Mesendoderm (in vitro differentiated cells): ENCODE results near the gene APOBEC4.
A peak's percentile ranks its signal among the peaks of the same experiment; 100 is the strongest.
"Not testable (repeated sequence)": the region's sequence is repeated elsewhere in the genome, so short reads cannot be mapped to it uniquely, and the experiment has no call there.

Experiments used
- DNase-seq: peaks from one replicate; pipeline ENCODE4 v3.0.0; 2013
- H2AK5ac ChIP-seq: 2 replicates; pipeline ENCODE4 v1.6.1; 2013; ENCODE audit warnings: low read length, inconsistent platforms
- H2BK120ac ChIP-seq: 2 replicates; pipeline ENCODE4 v1.6.1; 2013; ENCODE audit warnings: low read depth, mild to moderate bottlenecking, low read length, moderate library complexity, mixed read lengths
- H2BK15ac ChIP-seq: replicated peaks from 2 replicates; pipeline ENCODE4 v1.6.1; 2013; ENCODE audit warnings: low read depth, mild to moderate bottlenecking, moderate library complexity
- H2BK5ac ChIP-seq: 2 replicates; pipeline ENCODE4 v1.6.1; 2013; ENCODE audit warnings: low read length, inconsistent platforms
- H3K18ac ChIP-seq: 2 replicates; pipeline ENCODE4 v1.6.1; 2013; ENCODE audit warnings: mild to moderate bottlenecking, low read length, mixed read lengths
- H3K23ac ChIP-seq: one replicate; pipeline ENCODE4 v1.6.1; 2013; ENCODE audit warnings: low read length
- H3K27ac ChIP-seq: 2 replicates; pipeline ENCODE4 v1.5.1; 2013; ENCODE audit warnings: low read depth, mild to moderate bottlenecking, inconsistent platforms, low read length, moderate library complexity
- H3K27me3 ChIP-seq: 2 replicates; pipeline ENCODE4 v1.6.1; 2013; ENCODE audit warnings: low read length, control low read depth, mild to moderate bottlenecking, inconsistent platforms; ENCODE audit not compliant: insufficient read depth, poor library complexity
- H3K36me3 ChIP-seq: 2 replicates; pipeline ENCODE4 v1.6.1; 2013; ENCODE audit warnings: low read length, inconsistent platforms; ENCODE audit not compliant: control insufficient read depth, insufficient read depth
- H3K4ac ChIP-seq: one replicate; pipeline ENCODE4 v1.6.1; 2013; ENCODE audit warnings: low read depth, mild to moderate bottlenecking, low read length, moderate library complexity
- H3K4me1 ChIP-seq: 2 replicates; pipeline ENCODE4 v1.6.1; 2013; ENCODE audit warnings: low read depth, low read length, inconsistent platforms; ENCODE audit not compliant: control insufficient read depth
- H3K4me2 ChIP-seq: 2 replicates; pipeline ENCODE4 v1.6.1; 2013; ENCODE audit warnings: low read length
- H3K4me3 ChIP-seq: 2 replicates; pipeline ENCODE4 v1.5.1; 2013; ENCODE audit warnings: mild to moderate bottlenecking, low read length
- H3K56ac ChIP-seq: one replicate; pipeline ENCODE4 v1.6.1; 2013; ENCODE audit warnings: low read length
- H3K79me1 ChIP-seq: 2 replicates; pipeline ENCODE4 v1.6.1; 2013; ENCODE audit warnings: low read length, inconsistent platforms
- H3K79me2 ChIP-seq: 2 replicates; pipeline ENCODE4 v1.6.1; 2013; ENCODE audit warnings: mild to moderate bottlenecking, low read length; ENCODE audit not compliant: control insufficient read depth, insufficient read depth
- H3K9ac ChIP-seq: 2 replicates; pipeline ENCODE4 v1.6.1; 2013; ENCODE audit warnings: low read length, inconsistent platforms
- H4K5ac ChIP-seq: one replicate; pipeline ENCODE4 v1.6.1; 2013; ENCODE audit warnings: low read length
- H4K8ac ChIP-seq: one replicate; pipeline ENCODE4 v1.6.1; 2013; ENCODE audit warnings: low read depth, mild to moderate bottlenecking, control low read depth, low read length, moderate library complexity
- WGBS: extraction: QIAGEN DNeasy Blood & Tissue Kit; methylation state at CpG from one replicate; pipeline ENCODE4 v1.1.7; 2013; ENCODE audit warnings: low lambda C conversion rate, missing lambda C conversion rate; ENCODE audit not compliant: insufficient coverage; ENCODE audit errors: extremely low coverage; 5-methylcytosine and 5-hydroxymethylcytosine counted together

APOBEC4 gene

DNA sequence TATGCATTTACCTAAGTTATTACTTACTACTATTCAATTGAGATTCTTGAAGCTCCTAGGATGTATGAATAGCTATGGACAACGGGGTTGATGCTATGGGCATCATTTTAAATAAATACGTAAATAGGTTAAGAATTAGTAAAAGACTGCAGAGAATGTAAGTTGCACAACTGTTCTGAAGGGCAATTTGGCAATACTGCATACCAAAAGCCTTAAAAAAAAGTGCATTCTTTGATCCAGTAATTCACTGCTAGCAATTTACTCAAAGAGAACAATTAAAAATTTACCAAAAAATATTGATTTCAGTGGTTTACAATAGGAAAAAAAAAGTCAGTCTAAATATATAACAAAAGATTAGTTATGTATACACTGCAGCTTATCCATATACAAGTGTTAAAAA is 21.0 kb downstream of the APOBEC4 start:
- Histone ChIP-seq H2BK15ac (no peak overlapping the region), H3K9ac (no peak overlapping the region), H3K36me3 (peaks cover 6% of the 10 kb centered on the region), H3K23ac (no peak overlapping the region), H3K4me2 (no peak overlapping the region), H3K56ac (no peak overlapping the region), H2BK5ac (no peak overlapping the region), H3K18ac (no peak overlapping the region), H2BK120ac (no peak overlapping the region), H3K79me2 (peaks cover 8% of the 10 kb centered on the region), H2AK5ac (no peak overlapping the region), H3K27ac (no peak overlapping the region), H4K8ac (no peak overlapping the region), H3K4ac (no peak overlapping the region), H3K4me1 (no peaks in the 10 kb centered on the region), H3K79me1 (peaks cover 4% of the 10 kb centered on the region), H3K4me3 (no peak overlapping the region), H4K5ac (no peak overlapping the region), H3K27me3 (peaks cover 2% of the 10 kb centered on the region)
- WGBS: no CpG with 5 or more reads among the region's 2 CpGs
- no peak for DNase-seq

DNA sequence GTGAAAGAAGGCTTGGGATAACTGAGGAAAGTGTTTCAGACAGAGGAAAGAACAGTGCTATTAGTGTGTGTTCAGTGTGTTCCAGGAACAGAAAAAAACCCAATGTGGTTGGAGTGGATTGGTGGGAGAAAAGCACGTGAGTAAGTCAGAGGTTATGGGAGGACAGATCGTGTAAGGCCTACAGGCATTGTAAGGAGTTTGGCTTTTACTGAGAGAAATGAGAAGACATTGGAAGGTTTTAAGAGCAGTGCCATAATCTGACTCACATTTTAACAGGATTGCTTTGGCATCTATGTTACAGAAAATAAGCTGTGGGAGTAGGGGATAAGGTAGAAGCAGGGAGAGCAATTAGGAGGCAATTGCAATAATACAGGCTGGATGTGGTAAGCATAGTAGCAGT is 22.4 kb downstream of the APOBEC4 start:
- no peaks in the 10 kb centered on the region for H3K4me1 ChIP-seq
- no peak for DNase-seq
- no peak overlapping the region for H3K23ac ChIP-seq
- no peak overlapping the region for H2BK5ac ChIP-seq
- no peak overlapping the region for H2AK5ac ChIP-seq
- H3K9ac ChIP-seq: no peak overlapping the region
- no peak overlapping the region for H3K4me2 ChIP-seq
- H3K56ac ChIP-seq: no peak overlapping the region
- no peak overlapping the region for H3K18ac ChIP-seq
- H4K5ac ChIP-seq: no peak overlapping the region
- H3K4me3 ChIP-seq: no peak overlapping the region
- H3K79me2 ChIP-seq: peaks cover 8% of the 10 kb centered on the region
- H3K36me3 ChIP-seq: peaks cover 6% of the 10 kb centered on the region
- H2BK120ac ChIP-seq: no peak overlapping the region
- no CpG with 5 or more reads among the region's 2 CpGs for WGBS
- no peaks in the 10 kb centered on the region for H3K27me3 ChIP-seq
- H3K4ac ChIP-seq: no peak overlapping the region
- no peak overlapping the region for H4K8ac ChIP-seq
- peaks cover 4% of the 10 kb centered on the region for H3K79me1 ChIP-seq
- H2BK15ac ChIP-seq: no peak overlapping the region
- H3K27ac ChIP-seq: no peak overlapping the region

DNA sequence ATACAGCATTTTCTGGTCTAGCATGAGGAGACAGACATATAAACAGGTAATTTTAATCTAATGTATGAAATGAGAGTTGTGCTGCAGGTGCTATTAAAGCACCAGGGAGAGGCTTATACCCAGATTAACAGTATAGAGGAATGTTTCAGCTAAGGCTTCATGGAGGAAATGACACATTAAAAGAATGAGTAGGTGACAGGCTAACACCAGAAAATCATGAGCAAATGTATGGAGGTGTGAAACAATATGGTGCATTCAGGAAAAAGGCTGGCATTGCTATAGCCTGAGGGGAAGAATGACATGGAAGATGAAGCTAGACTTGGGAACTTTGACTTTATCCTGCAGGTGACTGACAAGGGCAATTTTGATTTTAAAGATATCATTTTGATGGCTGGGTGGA is 24.6 kb downstream of the APOBEC4 start:
- Histone ChIP-seq H3K4me2 (no peak overlapping the region), H4K8ac (no peak overlapping the region), H3K18ac (no peak overlapping the region), H3K4me1 (no peaks in the 10 kb centered on the region), H3K36me3 (peaks cover 6% of the 10 kb centered on the region), H3K9ac (no peak overlapping the region), H3K79me2 (peaks cover 3% of the 10 kb centered on the region), H3K79me1 (peaks cover 4% of the 10 kb centered on the region), H2BK120ac (no peak overlapping the region), H3K4ac (no peak overlapping the region), H3K56ac (no peak overlapping the region), H3K4me3 (no peak overlapping the region), H2BK5ac (no peak overlapping the region), H2BK15ac (no peak overlapping the region), H3K23ac (no peak overlapping the region), H2AK5ac (no peak overlapping the region), H4K5ac (no peak overlapping the region), H3K27me3 (no peaks in the 10 kb centered on the region), H3K27ac (no peak overlapping the region)
- DNase-seq: no peak

DNA sequence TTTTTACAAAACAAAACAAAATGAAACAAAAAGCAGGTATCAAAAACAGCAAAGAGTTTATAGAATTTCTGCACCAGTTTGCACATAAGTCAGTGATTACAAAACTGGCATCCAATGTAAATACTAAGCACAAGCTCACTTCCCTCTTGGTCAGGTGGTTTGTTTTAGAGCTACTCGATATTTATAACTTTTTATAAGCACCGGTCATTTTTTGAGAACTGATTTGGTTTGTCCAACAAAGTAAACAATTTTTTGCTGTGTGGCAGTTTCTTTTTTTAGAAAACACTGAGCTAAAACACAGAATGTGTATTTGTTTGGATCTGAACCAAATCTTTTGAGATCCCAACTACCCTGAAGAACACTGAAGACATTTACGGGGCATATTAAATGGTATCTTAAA is 26.9 kb downstream of the APOBEC4 start:
- not testable (repeated sequence) for H3K23ac ChIP-seq, H3K79me2 ChIP-seq, H2BK15ac ChIP-seq, H3K4ac ChIP-seq, H3K9ac ChIP-seq, H4K5ac ChIP-seq, H3K4me2 ChIP-seq, H3K36me3 ChIP-seq, H2BK5ac ChIP-seq, H2BK120ac ChIP-seq, H3K4me3 ChIP-seq, H2AK5ac ChIP-seq, DNase-seq, H4K8ac ChIP-seq, H3K4me1 ChIP-seq, H3K27ac ChIP-seq, H3K79me1 ChIP-seq, H3K27me3 ChIP-seq, H3K56ac ChIP-seq, H3K18ac ChIP-seq
- WGBS: no CpG with 5 or more reads among the region's 3 CpGs

DNA sequence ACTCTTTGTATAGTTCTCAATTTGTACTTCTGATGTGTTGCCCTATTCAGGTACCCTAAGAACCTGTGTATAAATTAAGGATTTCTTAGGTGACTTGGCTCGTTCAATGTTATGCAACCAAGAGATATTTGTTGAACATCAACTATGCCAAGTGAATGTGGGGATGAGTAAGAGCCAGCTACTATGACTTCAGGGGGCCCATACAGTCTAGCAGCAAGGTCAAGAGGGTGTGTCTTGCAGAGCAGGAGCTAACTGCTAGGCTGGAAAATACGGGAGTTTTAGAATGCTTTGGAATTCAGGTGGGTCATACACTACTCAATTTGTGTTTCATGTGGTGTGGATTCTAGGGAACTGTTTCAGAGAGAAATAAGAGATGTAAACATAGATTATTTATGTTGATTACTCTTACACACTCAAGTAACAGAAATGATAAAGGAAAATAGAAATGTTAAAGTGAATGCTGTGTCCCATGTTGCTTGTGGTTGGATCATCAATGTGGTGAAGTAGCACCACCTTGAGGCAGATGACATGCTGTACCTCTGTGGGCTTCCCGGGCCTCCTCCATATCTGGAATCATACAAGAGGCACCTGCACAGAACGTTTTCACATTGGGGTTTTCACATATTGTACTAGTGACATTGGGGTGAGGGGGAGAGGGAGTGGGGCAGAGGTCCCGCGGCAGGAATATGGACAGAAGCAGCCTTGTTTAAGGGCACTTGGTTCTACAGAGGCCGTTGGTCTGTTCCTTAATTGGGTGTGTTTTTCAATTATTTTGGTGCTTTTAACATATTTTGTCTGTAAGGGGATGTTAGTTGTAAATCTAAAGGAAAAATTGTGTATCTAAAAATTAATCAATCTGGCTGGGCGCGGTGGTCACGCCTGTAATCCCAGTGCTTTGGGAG is 30.0 kb downstream of the APOBEC4 start:
- Histone ChIP-seq H3K79me2 (no peaks in the 10 kb centered on the region), H3K27ac (no peak overlapping the region)
- DNase-seq: peak; percentile 76

DNA sequence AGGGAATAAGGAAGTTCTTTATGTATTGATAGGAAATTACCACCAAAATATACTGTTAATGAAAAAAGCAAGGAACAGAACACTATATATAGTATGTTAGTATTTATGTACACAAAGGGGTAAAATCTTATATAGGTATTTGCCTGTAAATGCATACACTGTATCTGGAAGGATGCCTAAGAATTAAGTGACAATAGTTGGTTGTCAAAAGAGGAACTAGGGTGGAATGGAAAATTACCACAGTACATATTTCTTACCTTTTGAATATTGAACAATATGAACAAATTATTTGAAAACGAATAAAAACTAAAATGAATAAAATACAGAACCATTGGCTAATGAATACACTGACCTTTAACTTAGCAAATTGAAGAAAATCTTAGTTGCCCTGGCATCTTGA is 31.1 kb downstream of the APOBEC4 start:
- H2BK120ac ChIP-seq: no peak overlapping the region
- no peak overlapping the region for H3K4me3 ChIP-seq
- no peak overlapping the region for H2BK5ac ChIP-seq
- H4K5ac ChIP-seq: no peak overlapping the region
- H3K23ac ChIP-seq: no peak overlapping the region
- no peak overlapping the region for H3K18ac ChIP-seq
- H3K79me1 ChIP-seq: no peaks in the 10 kb centered on the region
- no peaks in the 10 kb centered on the region for H3K36me3 ChIP-seq
- H2BK15ac ChIP-seq: no peak overlapping the region
- H2AK5ac ChIP-seq: no peak overlapping the region
- H3K4me2 ChIP-seq: no peak overlapping the region
- DNase-seq: no peak
- WGBS: no CpG with 5 or more reads among the region's 1 CpG
- no peak overlapping the region for H3K56ac ChIP-seq
- H3K9ac ChIP-seq: no peak overlapping the region
- no peaks in the 10 kb centered on the region for H3K27me3 ChIP-seq
- H3K4ac ChIP-seq: no peak overlapping the region
- H4K8ac ChIP-seq: no peak overlapping the region
- no peak overlapping the region for H3K27ac ChIP-seq
- H3K79me2 ChIP-seq: no peaks in the 10 kb centered on the region
- H3K4me1 ChIP-seq: no peaks in the 10 kb centered on the region

More for the DNA sequence above, 30.0 kb downstream of the APOBEC4 start:
- no peak overlapping the region for H3K23ac ChIP-seq
- no peak overlapping the region for H2BK15ac ChIP-seq
- H2BK5ac ChIP-seq: no peak overlapping the region
- no peak overlapping the region for H3K18ac ChIP-seq
- no peaks in the 10 kb centered on the region for H3K27me3 ChIP-seq
- H3K4me3 ChIP-seq: no peak overlapping the region
- no peak overlapping the region for H2AK5ac ChIP-seq
- H3K36me3 ChIP-seq: no peaks in the 10 kb centered on the region
- no peak overlapping the region for H3K4ac ChIP-seq
- no peak overlapping the region for H3K56ac ChIP-seq
- H3K79me1 ChIP-seq: no peaks in the 10 kb centered on the region
- H4K8ac ChIP-seq: no peak overlapping the region
- no peaks in the 10 kb centered on the region for H3K4me1 ChIP-seq
- H3K4me2 ChIP-seq: no peak overlapping the region
- no peak overlapping the region for H2BK120ac ChIP-seq
- no CpG with 5 or more reads among the region's 10 CpGs for WGBS
- no peak overlapping the region for H3K9ac ChIP-seq
- no peak overlapping the region for H4K5ac ChIP-seq
